Head of caudate nucleus (tissue), 42 donors: ENCODE measurements around the gene PAPSS1.
A peak's percentile ranks its signal among the peaks of the same experiment; 100 is the strongest.

Experiments
- DNase-seq, 42 donors: peaks; one replicate each; pipeline versions ENCODE4 v3.0.0 to v3.0.0-alpha.2; 2020 to 2021; ENCODE audit warnings: mixed read lengths in 7 of 42
- intact Hi-C: fragments of 100-400 bp; cut with DNase I; formaldehyde crosslinking; loops from one replicate; pipeline ENCODE4 v1.15.0; 2022

Gene PAPSS1

GRCh38 chr4:107719922-107720722, at the start of gene PAPSS1:
TSS of gene PAPSS1 (minus strand) at chr4:107720234. CDS start at chr4:107720179, 55 bp downstream.
- DNase-seq, result peak; percentile 89 to 98 (median 95)
- intact Hi-C loops, result no loop called here

- DNase-seq, result no peak
- intact Hi-C loops, result no loop called here
Measured at GRCh38 chr4:107760281-107760947, 40.4 kb upstream of the PAPSS1 start.

- intact Hi-C loops, result loop anchor here (5.0 kb wide), 1 partner anchor 154 kb away; no protein-coding TSS in a partner anchor
- DNase-seq, result no peak
Measured at GRCh38 chr4:107757864-107758476, 37.9 kb upstream of the PAPSS1 start.

- DNase-seq, result no peak
- intact Hi-C loops, result loop anchor here (5.0 kb wide), 1 partner anchor 155 kb away; no protein-coding TSS in a partner anchor
Measured at GRCh38 chr4:107757283-107757682, 37.2 kb upstream of the PAPSS1 start.

GRCh38 chr4:107755841-107756356, 35.9 kb upstream of the PAPSS1 start:
- intact Hi-C loops, result loop anchor here (5.0 kb wide), 1 partner anchor 156 kb away; no protein-coding TSS in a partner anchor
- DNase-seq, result no peak

GRCh38 chr4:107751670-107752069, 31.6 kb upstream of the PAPSS1 start:
- DNase-seq, result no peak
- intact Hi-C loops, result no loop called here

- intact Hi-C loops, result no loop called here
- no peak for DNase-seq
Measured at GRCh38 chr4:107747748-107748486, 27.9 kb upstream of the PAPSS1 start.

GRCh38 chr4:107746161-107746560, 26.1 kb upstream of the PAPSS1 start:
- DNase-seq, result no peak

GRCh38 chr4:107744532-107744931, 24.5 kb upstream of the PAPSS1 start:
- DNase-seq, result no peak
- intact Hi-C loops, result no loop called here

More at GRCh38 chr4:107746161-107746560, 26.1 kb upstream of the PAPSS1 start:
- intact Hi-C loops, result no loop called here

- intact Hi-C loops, result no loop called here
Measured at GRCh38 chr4:107743532-107743931, 23.5 kb upstream of the PAPSS1 start.

GRCh38 chr4:107742791-107743190, 22.8 kb upstream of the PAPSS1 start:
- no peak for DNase-seq
- intact Hi-C loops, result no loop called here

More at GRCh38 chr4:107743532-107743931, 23.5 kb upstream of the PAPSS1 start:
- DNase-seq, result no peak

- DNase-seq, result no peak
- intact Hi-C loops, result no loop called here
Measured at GRCh38 chr4:107742196-107742595, 22.2 kb upstream of the PAPSS1 start.

GRCh38 chr4:107740950-107741701, 21.1 kb upstream of the PAPSS1 start:
- DNase-seq, result peak in 13 of 42 donors; percentile 10 to 65 (median 24)

GRCh38 chr4:107740381-107740780, 20.3 kb upstream of the PAPSS1 start:
- intact Hi-C loops, result no loop called here
- peak in 5 of 42 donors; percentile 26 to 53 (median 41) for DNase-seq

More at GRCh38 chr4:107740950-107741701, 21.1 kb upstream of the PAPSS1 start:
- intact Hi-C loops, result no loop called here

GRCh38 chr4:107737450-107737849, 17.4 kb upstream of the PAPSS1 start:
- intact Hi-C loops, result no loop called here
- no peak for DNase-seq

- peak in 26 of 42 donors; percentile 14 to 74 (median 44) for DNase-seq
- intact Hi-C loops, result no loop called here
Measured at GRCh38 chr4:107736924-107737448, 17.0 kb upstream of the PAPSS1 start.

GRCh38 chr4:107736037-107736436, 16.0 kb upstream of the PAPSS1 start:
- intact Hi-C loops, result no loop called here
- no peak for DNase-seq

- DNase-seq, result no peak
- intact Hi-C loops, result no loop called here
Measured at GRCh38 chr4:107734120-107734519, 14.1 kb upstream of the PAPSS1 start.
